ENCODE results near the gene PAX2.

DNA sequence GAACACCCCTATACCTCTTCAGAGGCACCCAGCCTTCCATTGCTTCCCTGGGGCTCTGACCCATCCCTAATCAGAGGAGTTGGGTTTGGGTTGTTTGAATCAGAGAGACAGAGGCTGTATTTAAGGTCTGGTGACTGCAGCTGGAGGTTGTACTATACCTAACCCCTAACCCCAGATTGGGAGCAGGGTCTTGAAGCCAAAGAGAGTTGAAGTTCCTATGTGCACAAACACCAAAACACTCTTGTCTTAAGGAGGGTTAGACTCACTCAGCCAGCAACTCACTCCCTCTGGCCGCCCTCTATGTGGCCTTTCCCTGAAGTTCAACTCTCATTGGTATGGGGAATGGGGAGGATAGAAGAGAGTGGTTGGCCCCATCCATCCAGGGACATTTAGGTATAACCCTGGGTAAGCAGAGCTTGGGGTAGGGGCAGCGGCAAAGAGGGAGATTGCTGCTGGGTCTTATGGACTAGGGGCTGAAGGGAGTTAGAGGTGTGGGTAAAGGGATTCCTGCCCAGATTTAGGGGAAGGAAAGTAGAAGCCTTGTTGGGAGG, 80.0 kb downstream of the PAX2 start:
- no peak for TF ChIP-seq EZH2phosphoT487 (conservative IDR thresholded peaks at IDR 0.05; ENCODE audit: low read length)
- TF ChIP-seq, protein P1, sequence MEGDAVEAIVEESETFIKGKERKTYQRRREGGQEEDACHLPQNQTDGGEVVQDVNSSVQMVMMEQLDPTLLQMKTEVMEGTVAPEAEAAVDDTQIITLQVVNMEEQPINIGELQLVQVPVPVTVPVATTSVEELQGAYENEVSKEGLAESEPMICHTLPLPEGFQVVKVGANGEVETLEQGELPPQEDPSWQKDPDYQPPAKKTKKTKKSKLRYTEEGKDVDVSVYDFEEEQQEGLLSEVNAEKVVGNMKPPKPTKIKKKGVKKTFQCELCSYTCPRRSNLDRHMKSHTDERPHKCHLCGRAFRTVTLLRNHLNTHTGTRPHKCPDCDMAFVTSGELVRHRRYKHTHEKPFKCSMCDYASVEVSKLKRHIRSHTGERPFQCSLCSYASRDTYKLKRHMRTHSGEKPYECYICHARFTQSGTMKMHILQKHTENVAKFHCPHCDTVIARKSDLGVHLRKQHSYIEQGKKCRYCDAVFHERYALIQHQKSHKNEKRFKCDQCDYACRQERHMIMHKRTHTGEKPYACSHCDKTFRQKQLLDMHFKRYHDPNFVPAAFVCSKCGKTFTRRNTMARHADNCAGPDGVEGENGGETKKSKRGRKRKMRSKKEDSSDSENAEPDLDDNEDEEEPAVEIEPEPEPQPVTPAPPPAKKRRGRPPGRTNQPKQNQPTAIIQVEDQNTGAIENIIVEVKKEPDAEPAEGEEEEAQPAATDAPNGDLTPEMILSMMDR (IDR thresholded peaks at IDR 0.05; ENCODE audit: insufficient read depth, low read length, poor library complexity, severe bottlenecking) = no peak
